Putamen (tissue), 1 donor: ENCODE results near the gene STAMBPL1.
A peak's percentile ranks its signal among the peaks of the same experiment; 100 is the strongest.

Experiments used
- DNase-seq: peaks from one replicate; pipeline ENCODE4 v3.0.0-alpha.2; 2016; ENCODE audit warnings: low spot score

STAMBPL1 gene

GRCh38 chr10:88893611-88894010, 13.6 kb downstream of the STAMBPL1 start:
- no peak for DNase-seq

DNA sequence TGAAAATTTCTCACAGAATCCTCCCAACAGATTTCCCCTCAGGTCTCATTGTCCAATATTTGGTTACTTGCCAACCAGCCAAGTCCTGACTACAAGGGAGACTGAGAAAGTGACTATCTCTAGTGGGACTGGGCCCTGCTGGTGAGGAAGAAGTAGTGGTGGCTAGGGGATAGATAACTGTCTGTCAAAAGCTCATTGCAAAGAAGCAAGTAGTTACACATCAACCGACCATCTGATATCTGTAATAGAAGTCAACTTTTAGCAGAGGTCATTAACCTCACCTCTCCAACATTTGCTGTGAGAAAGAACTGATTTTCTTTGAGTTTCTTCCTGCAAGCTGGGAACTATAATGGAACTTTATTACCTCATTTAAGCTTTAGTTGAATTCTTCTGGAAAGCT, 15.2 kb downstream of the STAMBPL1 start:
- no peak for DNase-seq

GRCh38 chr10:88896372-88896993, 16.4 kb downstream of the STAMBPL1 start:
- DNase-seq, result no peak

DNA sequence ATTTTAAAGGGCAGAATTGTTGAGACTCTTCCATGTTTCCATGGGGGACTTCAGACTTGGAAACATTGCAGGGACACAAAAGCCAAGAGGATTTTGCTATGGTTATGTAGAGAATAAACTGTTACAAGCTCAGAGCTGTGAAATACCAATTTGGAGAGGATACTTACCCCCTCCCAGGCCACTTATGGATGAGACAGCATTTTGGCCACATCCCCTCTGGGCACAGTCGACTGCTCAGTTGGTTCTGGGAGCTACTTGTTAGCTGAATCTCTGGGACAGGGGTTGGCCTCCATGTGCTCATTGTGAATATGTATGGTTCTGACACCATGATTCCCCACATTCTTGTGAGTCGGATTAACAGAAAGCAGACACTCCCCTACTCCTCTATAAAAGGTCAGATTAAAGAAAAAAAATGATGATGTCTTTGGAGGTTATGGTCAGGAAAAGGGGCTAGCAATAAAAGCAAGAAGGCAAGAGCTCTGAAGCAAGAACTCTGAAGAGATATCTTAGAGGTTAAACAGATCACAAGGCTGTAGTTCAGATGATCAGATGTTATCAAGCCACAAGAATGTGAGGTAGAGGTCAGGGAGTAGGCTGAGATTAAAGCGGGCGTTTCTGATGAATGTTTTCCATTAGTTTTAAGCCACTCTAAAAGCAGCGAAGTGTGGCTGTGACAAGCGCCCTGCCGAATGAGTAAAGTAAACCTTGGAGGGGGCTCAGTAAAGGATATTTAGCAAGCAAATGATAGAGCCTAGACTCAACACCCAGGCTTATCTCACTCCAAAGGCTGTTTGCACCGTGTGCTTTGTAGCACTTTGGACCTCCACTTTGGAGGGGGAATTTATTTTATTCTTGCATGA, 17.2 kb downstream of the STAMBPL1 start:
- DNase-seq, result no peak

DNA sequence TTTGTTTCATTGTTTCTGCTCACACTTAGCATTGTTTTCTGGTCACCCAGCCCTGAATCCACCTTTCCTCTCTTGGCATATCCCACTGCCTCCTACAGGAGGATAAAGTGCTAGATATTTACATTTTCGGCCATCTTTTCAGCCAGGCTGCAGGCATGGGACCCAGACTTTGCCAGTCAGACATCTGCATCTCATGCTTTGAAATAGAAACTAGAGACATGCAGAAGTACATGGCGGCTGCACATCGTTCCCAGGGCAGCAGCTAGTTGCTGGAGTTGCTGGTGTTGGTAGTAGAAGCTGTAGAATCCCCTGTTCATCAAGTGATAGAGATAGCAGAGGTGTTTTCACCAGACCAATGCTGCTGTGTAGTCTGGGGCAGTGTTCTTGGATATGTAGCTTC, 18.7 kb downstream of the STAMBPL1 start:
- DNase-seq, result no peak

DNA sequence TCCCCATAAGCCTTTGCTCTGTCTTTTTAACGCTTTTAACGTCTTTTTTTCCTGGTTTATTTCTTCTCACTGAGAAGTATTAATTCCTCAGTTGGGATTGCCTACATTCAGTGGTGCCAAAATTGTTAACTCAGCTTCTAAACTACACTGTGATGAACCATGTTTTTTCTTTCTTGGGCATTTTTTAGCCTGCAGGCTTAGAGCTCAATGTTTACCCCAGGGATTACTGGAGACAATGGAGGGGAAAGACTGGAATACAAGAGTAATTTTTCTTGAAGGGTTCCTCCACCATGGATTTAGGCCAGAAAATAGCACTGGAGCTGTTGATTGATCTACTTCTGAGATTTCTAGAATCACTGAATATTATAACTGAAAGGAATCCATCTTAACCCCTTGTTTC, 19.8 kb downstream of the STAMBPL1 start:
- DNase-seq, result no peak

DNA sequence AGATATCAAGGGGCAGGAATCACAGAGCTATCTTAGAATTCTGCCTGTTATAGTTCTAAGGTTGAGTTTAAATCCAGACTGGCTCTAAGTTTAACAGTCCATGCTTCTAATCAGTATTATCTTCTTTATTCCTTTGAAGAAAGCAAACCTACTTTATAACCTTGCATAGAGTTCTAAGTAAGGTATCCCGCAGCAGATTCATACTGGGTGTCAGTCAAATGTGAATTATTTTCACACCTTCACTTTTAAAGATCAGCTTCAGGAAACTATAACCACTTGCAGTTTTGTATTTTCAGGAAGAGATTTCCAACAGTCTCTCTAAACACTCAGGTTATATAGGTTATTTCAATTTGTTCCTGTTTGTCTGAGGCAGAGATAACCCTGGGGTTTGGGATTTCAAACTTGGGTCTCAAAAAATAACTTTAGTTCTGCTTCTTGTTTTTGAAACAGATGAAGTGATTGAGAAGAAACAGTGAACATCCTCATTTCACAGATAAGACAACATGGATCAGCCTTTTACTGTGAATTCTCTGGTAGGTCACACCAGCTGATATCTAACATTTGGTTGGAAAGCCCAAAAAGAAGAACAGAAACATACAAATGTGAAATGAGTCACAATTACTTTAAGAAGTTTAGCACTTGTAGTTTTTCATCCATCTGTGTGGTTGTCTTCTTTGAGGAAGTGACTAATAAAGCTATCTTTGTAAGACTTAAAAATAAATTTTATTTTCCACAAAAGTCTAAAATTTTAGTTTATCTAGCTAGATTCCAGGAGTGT, 21.4 kb downstream of the STAMBPL1 start:
- peak; percentile 25 for DNase-seq

DNA sequence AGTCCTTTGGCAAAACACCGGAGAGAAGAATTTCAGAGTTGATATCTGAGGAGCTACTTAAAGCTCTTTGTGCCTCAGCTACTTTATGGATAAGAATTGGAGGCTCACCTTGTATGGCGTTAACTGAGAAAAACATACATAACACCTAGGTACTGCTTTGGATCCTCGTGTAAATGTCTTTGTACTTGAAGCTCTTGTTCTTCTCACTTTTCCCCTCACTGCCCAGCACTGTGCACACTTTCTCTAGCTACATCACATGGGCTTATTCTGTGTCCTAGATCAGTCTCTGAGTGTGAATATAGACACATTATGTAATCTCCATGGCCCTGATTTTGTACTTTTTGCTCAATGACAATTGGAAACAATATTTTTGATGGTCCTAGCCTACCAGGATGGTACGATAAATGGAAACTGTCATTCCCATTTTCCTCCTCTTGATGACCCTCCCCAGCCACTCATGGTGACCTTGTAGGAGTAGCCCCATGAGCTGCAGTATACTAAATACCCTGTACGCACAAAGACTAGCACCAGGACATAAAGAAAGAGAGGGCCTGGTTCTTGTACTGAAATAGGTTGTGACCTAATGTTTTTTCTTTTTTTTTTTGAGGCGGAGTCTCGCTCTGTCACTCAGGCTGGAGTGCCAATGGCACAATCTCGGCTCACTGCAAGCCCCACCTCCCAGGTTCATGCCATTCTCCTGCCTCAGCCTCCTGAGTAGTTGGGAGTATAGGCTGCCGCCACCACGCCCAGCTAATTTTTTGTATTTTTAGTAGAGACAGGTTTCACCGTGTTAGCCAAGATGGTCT, 22.1 kb downstream of the STAMBPL1 start:
- no peak for DNase-seq

GRCh38 chr10:88903715-88904114, 23.7 kb downstream of the STAMBPL1 start:
- no peak for DNase-seq

- DNase-seq, result no peak
Observed at GRCh38 chr10:88906921-88907320, 26.9 kb downstream of the STAMBPL1 start.

DNA sequence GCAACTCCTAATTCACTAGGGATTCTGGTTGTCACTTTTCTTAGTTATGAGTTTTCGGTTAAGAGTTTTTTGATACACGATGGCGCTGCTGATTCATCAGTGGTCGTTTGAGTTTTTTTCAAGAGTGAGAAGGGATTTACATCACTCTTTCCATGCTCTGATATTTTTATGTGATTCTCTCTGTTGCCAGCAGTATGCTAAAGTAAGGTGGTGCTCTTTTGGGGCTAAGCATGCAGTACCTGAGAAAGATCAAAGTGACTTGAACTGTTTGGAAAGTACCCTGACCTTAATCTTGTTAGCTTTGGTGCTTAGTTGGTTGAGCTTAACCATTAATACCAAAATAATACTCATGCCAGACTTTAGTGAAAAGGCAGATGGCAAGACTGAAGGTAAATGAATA, 28.1 kb downstream of the STAMBPL1 start:
- no peak for DNase-seq

- DNase-seq, result no peak
Observed at GRCh38 chr10:88911116-88911515, 31.1 kb downstream of the STAMBPL1 start.

- DNase-seq, result no peak
Observed at GRCh38 chr10:88911851-88912250, 31.8 kb downstream of the STAMBPL1 start.

DNA sequence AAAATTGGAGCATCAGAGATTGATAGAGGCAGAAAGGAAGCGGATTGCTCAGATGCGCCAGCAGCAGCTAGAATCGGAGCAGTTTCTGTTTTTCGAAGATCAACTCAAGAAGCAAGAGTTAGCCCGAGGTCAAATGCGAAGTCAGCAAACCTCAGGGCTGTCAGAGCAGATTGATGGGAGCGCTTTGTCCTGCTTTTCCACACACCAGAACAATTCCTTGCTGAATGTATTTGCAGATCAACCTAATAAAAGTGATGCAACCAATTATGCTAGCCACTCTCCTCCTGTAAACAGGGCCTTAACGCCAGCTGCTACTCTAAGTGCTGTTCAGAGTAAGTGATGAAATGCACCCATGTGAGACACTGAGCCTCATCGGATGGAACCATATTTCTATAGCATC, 33.1 kb downstream of the STAMBPL1 start:
- DNase-seq, result no peak

GRCh38 chr10:88913788-88914187, 33.7 kb downstream of the STAMBPL1 start:
- DNase-seq, result no peak

DNA sequence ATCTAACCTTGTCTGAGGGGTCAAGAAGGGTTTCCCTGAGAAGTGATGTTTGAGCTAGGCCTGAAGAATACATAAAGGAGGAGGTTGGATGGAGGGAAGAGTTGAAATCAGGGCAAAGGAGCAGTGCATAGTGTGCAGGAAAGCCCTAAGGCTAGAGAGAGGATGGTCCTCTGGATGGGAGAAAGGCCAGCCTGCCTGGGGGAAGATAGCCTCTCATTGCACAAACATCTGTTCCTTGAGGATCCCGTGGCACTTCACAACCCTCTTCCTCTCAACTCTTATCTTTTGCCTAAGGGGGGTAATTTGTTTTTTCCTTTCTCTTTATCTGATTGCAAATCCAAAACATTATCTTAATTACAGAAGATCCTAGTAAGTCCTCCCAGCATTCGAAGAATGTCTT, 35.7 kb downstream of the STAMBPL1 start:
- DNase-seq, result no peak

GRCh38 chr10:88916231-88916630, 36.2 kb downstream of the STAMBPL1 start:
- DNase-seq, result no peak

- no peak for DNase-seq
Observed at GRCh38 chr10:88916986-88917385, 36.9 kb downstream of the STAMBPL1 start.

DNA sequence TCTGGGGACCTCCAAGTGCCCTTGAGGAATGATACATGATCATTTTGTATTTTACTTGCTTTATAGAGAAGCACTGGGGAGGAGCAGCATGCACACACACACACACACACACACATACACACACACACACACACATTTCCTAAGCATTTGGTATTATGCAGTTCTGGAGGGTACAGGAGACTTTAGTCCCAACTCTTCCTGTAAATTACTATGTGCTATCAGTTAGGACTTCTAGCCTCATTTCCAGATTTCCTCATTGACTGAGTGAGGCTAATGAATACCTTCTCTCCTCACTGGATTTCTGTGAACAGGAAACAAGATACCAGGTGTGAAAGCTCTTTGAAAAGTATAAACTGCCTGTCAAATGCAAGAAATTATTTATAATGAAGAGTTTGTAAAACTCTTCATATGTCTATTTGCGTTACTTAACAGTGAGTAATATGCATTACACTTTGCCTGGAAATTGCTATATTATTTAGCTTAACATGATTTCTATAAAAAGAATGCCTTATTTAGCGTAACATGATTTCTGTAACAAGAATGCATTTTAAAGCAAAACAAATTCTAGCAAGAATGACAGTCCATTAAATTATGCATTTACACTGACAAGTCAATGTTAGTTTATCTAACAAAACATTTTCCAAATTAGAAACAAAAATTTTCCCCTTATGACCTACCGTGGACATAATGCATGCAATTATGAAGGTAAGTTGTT, 38.3 kb downstream of the STAMBPL1 start:
- DNase-seq, result no peak

GRCh38 chr10:88919041-88919440, 39.0 kb downstream of the STAMBPL1 start:
- DNase-seq, result no peak

DNA sequence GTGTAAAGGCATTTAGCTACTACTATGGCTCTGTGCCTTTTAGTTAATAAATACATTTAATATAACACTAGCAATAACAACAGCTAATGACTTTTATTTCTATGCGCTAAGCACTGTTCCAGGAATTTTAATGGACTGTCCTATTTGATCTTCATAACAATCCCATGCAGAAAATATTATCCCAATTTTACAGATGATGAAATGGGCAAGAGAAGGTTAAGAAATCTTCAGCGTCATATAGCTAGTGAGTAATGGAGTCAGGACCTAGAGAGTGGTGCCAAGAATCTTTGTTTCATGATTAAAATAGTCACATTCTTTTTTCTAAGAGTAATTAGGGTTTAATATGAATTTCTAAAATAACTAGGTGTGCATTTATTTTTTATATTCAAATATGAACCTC, 40.2 kb downstream of the STAMBPL1 start:
- DNase-seq, result no peak
